ENCODE measurements around the gene LRCH1.

- TF ChIP-seq CTCF (conservative IDR thresholded peaks at IDR 0.05 in 1 of 2, IDR thresholded peaks at IDR 0.05 in 1 of 2; ENCODE audit: low read depth in 1 of 2, low read length in 2 of 2) (no peak), EZH2 (IDR thresholded peaks at IDR 0.05; ENCODE audit: low read length, missing control alignments) (no peak)
These were observed 25.6 kb downstream of the LRCH1 start for GRCh38 chr13:46578590-46578975.

Data from fibroblast of lung (primary cell).